Activated CD4-positive, alpha-beta T cell treated with anti-CD3 and anti-CD28 coated beads, Interleukin-2, amount 50 U/mL, for 48 hours (primary cell): ENCODE data around the gene SEMA3G.

ENCODE experiments used
- DNase-seq, 2 experiments: peaks; one replicate each; pipeline ENCODE4 v3.0.0-alpha.2; 2020

The SEMA3G gene

GRCh38 chr3:52393959-52394670 lies 50.8 kb downstream of the SEMA3G start:
- DNase-seq, result no peak

- no peak for DNase-seq
These were observed 51.6 kb downstream of the SEMA3G start for GRCh38 chr3:52393131-52393807.

- DNase-seq, result no peak
These were observed 52.5 kb downstream of the SEMA3G start for GRCh38 chr3:52392216-52392930.

DNA sequence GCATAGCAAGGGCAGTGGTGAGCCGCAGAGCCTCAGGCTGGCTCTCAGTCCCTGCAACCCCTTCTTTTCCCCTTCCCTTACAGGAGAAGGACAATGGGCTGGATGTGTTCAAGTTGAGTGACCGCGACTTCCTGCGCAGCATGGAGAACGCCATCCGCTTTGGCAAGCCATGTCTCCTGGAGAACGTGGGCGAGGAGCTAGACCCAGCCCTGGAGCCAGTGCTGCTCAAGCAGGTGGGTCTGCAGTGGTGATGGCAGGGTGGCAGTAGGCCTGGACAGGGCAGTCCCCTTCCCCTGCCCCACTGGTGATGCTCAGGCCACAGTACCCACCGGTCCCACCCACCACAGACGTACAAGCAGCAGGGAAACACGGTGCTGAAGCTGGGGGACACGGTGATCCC lies 53.8 kb downstream of the SEMA3G start:
- DNase-seq, result no peak

- DNase-seq, result no peak
These were observed 56.0 kb downstream of the SEMA3G start for GRCh38 chr3:52388933-52389332.

GRCh38 chr3:52388348-52388821 lies 56.5 kb downstream of the SEMA3G start:
- no peak for DNase-seq

DNA sequence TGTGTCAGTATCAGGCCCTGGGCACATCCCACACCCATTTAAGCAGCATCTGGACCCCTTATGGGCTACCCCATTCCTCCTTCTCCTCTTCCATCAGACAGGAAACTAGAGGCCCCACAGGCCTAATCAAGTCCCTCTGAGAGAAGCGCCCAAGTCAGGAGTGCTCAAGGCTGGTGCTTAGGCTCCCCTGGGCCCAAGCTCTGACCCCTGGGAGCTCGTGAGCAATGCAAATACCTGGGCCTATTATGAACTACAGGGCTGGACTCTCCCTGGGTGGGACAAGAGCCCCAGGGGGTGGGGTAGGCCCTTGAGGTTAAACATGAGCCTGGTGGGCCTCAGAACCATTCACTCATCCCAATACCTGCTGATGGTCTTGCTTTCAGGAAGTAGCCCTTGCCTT lies 57.4 kb downstream of the SEMA3G start:
- DNase-seq, result no peak

DNA sequence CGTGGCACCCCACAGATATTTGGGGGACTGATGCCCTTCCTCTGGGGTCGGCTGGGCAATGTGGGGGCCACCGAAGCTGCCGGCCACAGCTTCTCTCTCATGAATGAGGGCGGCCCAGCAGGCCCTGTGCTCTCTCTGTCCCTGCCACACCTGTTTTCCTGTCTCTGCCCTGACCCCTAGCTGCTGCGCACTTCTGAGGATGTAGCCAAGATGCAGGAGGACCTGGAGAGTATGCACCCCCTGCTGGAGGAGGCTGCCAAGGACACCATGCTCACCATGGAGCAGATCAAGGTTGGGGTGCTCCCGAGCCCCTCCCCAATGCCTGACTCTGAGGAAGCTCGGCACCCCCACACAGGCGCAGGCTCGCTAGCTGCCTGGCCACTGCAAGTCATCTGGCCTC lies 59.7 kb downstream of the SEMA3G start:
- DNase-seq, result peak; percentile 35 to 43

GRCh38 chr3:52384019-52384761 lies 60.7 kb downstream of the SEMA3G start:
- no peak for DNase-seq

DNA sequence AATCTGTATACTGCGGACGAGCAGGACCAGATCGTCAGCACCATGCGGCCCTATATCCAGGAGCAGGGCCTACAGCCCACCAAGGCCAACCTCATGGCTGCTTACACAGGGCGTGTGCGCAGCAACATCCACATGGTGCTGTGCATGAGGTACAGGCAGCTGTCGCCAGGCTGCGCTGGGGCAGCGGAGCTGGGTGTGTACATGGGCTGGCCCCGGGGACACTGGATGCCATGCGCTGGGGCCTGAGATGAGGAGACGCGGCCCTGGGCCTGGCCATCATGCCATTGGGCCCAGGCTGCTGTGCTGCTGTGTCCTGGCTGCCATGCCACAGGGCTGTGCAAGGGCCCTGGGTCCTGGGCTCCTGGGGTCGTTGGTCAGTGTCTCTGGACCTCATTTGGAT lies 61.5 kb downstream of the SEMA3G start:
- DNase-seq, result no peak
